PC-3 (cell line): ENCODE measurements around the gene GPR6.

Experiments
- EZH2 ChIP-seq: fragments of 300-600 bp; sonication (generic); IDR thresholded peaks from one replicate; pipeline ENCODE4 v1.6.1; 2017; ENCODE audit warnings: antibody characterized with exemption, mild to moderate bottlenecking, low read length; ENCODE audit not compliant: unreplicated experiment
- TF ChIP-seq, protein P1 (sequence below): fragments of 300-600 bp; sonication (generic); conservative IDR thresholded peaks from 2 replicates; pipeline ENCODE4 v1.5.1; 2017; ENCODE audit warnings: antibody characterized with exemption, low read depth, mild to moderate bottlenecking, low read length

DNA sequence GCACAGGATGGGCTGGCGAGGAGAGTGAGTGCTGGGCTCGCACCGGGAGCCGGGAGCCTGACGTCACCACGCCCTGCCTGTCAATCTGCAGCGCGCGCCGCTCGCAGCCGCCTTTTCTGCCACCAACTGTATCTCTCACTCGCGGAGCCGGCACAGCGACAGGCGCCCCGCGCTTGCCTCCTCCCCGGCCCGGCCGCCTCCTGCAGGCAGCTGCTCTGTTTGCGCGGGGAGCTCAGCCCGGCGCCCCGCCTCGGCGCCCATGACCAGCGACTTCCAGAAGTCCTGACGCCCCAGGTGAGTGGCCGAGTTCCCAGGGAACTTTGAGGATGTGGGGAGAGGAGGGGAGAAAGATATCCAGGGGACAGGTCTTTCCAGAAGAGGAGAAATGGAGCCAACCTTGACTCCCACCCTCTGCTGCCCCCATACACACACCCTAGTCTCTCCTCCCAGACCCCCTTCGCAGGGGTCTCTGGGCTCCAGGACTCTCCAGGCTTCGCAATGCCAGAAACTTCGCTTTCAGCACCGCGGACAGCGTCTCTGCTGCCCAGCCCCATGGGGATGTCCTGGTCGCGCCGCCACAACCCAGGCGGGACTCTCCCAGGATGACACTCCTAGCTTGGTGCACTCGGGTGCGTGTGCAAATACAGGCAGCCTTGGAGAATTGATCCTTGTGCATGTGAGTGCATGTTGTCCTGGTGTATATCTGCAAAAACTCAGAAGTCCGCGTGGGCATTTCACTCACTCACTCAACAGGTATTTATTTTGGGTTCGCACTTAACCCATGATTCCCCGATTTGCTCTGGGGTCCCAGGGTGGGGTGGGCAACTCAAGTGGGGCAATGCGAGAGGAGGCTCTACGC lies at the start of gene GPR6:
- TF ChIP-seq, protein P1, sequence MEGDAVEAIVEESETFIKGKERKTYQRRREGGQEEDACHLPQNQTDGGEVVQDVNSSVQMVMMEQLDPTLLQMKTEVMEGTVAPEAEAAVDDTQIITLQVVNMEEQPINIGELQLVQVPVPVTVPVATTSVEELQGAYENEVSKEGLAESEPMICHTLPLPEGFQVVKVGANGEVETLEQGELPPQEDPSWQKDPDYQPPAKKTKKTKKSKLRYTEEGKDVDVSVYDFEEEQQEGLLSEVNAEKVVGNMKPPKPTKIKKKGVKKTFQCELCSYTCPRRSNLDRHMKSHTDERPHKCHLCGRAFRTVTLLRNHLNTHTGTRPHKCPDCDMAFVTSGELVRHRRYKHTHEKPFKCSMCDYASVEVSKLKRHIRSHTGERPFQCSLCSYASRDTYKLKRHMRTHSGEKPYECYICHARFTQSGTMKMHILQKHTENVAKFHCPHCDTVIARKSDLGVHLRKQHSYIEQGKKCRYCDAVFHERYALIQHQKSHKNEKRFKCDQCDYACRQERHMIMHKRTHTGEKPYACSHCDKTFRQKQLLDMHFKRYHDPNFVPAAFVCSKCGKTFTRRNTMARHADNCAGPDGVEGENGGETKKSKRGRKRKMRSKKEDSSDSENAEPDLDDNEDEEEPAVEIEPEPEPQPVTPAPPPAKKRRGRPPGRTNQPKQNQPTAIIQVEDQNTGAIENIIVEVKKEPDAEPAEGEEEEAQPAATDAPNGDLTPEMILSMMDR: no peak
- no peak for TF ChIP-seq EZH2
